Measurements from ENCODE around the gene FN3K.

DNA sequence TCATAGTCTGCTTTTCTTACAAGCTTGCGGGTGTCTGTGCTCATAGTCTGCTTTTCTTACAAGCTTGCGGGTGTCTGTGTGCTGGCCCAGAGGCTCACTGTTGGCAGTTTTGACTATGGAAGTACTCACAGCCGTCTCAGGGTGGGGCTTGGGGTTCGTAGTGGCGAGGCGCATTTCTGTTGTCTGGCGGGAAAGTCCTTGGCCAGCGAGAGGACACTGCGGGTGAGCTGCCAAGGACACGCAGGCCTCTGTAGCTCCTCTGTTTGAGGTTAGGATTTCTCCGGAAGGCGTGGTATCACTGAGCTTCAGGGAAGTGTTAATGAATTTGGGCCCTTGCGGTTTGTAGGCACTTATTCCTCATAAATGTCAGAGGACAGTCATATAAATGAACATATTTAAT is 30.0 kb downstream of the FN3K start:
- TF ChIP-seq SRF (IDR thresholded peaks at IDR 0.05; ENCODE audit: low read depth, low read length) (no peak), POLR2AphosphoS5 (IDR thresholded peaks at IDR 0.05; ENCODE audit: low read depth, low read length) (no peak), RAD21 (IDR thresholded peaks at IDR 0.05 in 1 of 2, conservative IDR thresholded peaks at IDR 0.05 in 1 of 2; ENCODE audit: low read depth in 2 of 2, low read length in 2 of 2) (no peak), HDAC6 (IDR thresholded peaks at IDR 0.05; ENCODE audit: low read depth, low read length) (no peak), POLR2A (IDR thresholded peaks at IDR 0.05; ENCODE audit: control extremely low read depth in 1 of 2, low read depth in 2 of 2, low read length in 2 of 2) (no peak)
- TF ChIP-seq, protein P1, sequence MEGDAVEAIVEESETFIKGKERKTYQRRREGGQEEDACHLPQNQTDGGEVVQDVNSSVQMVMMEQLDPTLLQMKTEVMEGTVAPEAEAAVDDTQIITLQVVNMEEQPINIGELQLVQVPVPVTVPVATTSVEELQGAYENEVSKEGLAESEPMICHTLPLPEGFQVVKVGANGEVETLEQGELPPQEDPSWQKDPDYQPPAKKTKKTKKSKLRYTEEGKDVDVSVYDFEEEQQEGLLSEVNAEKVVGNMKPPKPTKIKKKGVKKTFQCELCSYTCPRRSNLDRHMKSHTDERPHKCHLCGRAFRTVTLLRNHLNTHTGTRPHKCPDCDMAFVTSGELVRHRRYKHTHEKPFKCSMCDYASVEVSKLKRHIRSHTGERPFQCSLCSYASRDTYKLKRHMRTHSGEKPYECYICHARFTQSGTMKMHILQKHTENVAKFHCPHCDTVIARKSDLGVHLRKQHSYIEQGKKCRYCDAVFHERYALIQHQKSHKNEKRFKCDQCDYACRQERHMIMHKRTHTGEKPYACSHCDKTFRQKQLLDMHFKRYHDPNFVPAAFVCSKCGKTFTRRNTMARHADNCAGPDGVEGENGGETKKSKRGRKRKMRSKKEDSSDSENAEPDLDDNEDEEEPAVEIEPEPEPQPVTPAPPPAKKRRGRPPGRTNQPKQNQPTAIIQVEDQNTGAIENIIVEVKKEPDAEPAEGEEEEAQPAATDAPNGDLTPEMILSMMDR (IDR thresholded peaks at IDR 0.05; ENCODE audit: control extremely low read depth in 1 of 3, insufficient read depth in 1 of 3, low read depth in 1 of 3, low read length in 3 of 3), result no peak
- TF ChIP-seq, protein P2, sequence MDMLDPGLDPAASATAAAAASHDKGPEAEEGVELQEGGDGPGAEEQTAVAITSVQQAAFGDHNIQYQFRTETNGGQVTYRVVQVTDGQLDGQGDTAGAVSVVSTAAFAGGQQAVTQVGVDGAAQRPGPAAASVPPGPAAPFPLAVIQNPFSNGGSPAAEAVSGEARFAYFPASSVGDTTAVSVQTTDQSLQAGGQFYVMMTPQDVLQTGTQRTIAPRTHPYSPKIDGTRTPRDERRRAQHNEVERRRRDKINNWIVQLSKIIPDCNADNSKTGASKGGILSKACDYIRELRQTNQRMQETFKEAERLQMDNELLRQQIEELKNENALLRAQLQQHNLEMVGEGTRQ (IDR thresholded peaks at IDR 0.05; ENCODE audit: low read length), result no peak

Data from H1 (cell line).